OCI-LY3 (cell line): ENCODE measurements around the gene TAF11.
"Not testable (repeated sequence)": the region's sequence is repeated elsewhere in the genome, so short reads cannot be mapped to it uniquely, and the experiment has no call there.

Source experiments
- H2AFZ ChIP-seq: fragments of 200-600, 300-600 bp; shearing (Covaris generic); 2 replicates; pipeline ENCODE4 v1.6.0; 2014; ENCODE audit warnings: antibody characterized with exemption, low read depth, low read length
- H3K27ac ChIP-seq: fragments of 200-600, 300-600 bp; sonication (generic); 2 replicates; pipeline ENCODE4 v1.5.1; 2014; ENCODE audit warnings: mild to moderate bottlenecking, low read length, moderate library complexity, mixed read lengths
- H3K27me3 ChIP-seq: fragments of 200-600, 300-600 bp; sonication (generic); 2 replicates; pipeline ENCODE4 v1.6.1; 2014; ENCODE audit warnings: low read depth, low read length, mixed read lengths
- H3K36me3 ChIP-seq: fragments of 200-600, 300-600 bp; sonication (generic); replicated peaks from 2 replicates; pipeline ENCODE3; 2014; ENCODE audit warnings: low read depth, low read length, mixed read lengths
- H3K4me1 ChIP-seq: fragments of 300-600, 200-600 bp; sonication (generic); 2 replicates; pipeline ENCODE4 v1.6.1; 2014; ENCODE audit warnings: low read length, mixed read lengths
- H3K4me2 ChIP-seq: fragments of 200-600, 300-600 bp; sonication (generic); 2 replicates; pipeline ENCODE4 v1.6.1; 2014; ENCODE audit warnings: low read length, mixed read lengths
- H3K4me3 ChIP-seq: fragments of 300-600, 200-600 bp; sonication (generic); 2 replicates; pipeline ENCODE4 v1.5.1; 2014; ENCODE audit warnings: antibody characterized with exemption, mild to moderate bottlenecking, low read length, moderate library complexity
- H3K79me2 ChIP-seq: fragments of 300-600, 200-600 bp; shearing (Covaris generic); 2 replicates; pipeline ENCODE4 v1.6.1; 2014; ENCODE audit warnings: mild to moderate bottlenecking, low read length, mixed read lengths
- H3K9ac ChIP-seq: fragments of 300-600, 200-600 bp; shearing (Covaris generic); 2 replicates; pipeline ENCODE4 v1.6.0; 2014; ENCODE audit warnings: mild to moderate bottlenecking, low read length, moderate library complexity
- H3K9me3 ChIP-seq: fragments of 200-600, 300-600 bp; shearing (Covaris generic); 2 replicates; pipeline ENCODE4 v1.6.1; 2014; ENCODE audit warnings: low read length, mixed read lengths; ENCODE audit not compliant: insufficient read depth
- H4K20me1 ChIP-seq: fragments of 200-600, 300-600 bp; sonication (generic); 2 replicates; pipeline ENCODE4 v1.6.1; 2016; ENCODE audit warnings: low read length, mixed read lengths; ENCODE audit not compliant: insufficient read depth
- EZH2phosphoT487 ChIP-seq: fragments of 200-600 bp; shearing (Covaris generic); IDR thresholded peaks from 2 replicates; pipeline ENCODE4 v1.6.1; 2018; ENCODE audit warnings: antibody characterized with exemption, mixed run types, low read depth
- TF ChIP-seq, protein P1 (sequence below): fragments of 200-600, 300-600 bp; sonication (generic); IDR thresholded peaks from 2 replicates; pipeline ENCODE4 v1.5.1; 2014; ENCODE audit warnings: antibody characterized with exemption, low read length, low read depth

The TAF11 gene

GRCh38 chr6:34855463-34855862, 32.4 kb downstream of the TAF11 start:
- Histone ChIP-seq H3K9ac (no peak overlapping the region), H3K27me3 (no peaks in the 10 kb centered on the region), H3K27ac (no peak overlapping the region), H3K4me3 (no peak overlapping the region), H3K4me1 (no peaks in the 10 kb centered on the region), H2AFZ (no peak overlapping the region), H3K79me2 (no peaks in the 10 kb centered on the region), H4K20me1 (no peaks in the 10 kb centered on the region), H3K9me3 (no peaks in the 10 kb centered on the region), H3K36me3 (peaks cover 11% of the 10 kb centered on the region), H3K4me2 (no peak overlapping the region)
- no peak for TF ChIP-seq EZH2phosphoT487
- TF ChIP-seq, protein P1, sequence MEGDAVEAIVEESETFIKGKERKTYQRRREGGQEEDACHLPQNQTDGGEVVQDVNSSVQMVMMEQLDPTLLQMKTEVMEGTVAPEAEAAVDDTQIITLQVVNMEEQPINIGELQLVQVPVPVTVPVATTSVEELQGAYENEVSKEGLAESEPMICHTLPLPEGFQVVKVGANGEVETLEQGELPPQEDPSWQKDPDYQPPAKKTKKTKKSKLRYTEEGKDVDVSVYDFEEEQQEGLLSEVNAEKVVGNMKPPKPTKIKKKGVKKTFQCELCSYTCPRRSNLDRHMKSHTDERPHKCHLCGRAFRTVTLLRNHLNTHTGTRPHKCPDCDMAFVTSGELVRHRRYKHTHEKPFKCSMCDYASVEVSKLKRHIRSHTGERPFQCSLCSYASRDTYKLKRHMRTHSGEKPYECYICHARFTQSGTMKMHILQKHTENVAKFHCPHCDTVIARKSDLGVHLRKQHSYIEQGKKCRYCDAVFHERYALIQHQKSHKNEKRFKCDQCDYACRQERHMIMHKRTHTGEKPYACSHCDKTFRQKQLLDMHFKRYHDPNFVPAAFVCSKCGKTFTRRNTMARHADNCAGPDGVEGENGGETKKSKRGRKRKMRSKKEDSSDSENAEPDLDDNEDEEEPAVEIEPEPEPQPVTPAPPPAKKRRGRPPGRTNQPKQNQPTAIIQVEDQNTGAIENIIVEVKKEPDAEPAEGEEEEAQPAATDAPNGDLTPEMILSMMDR: no peak

DNA sequence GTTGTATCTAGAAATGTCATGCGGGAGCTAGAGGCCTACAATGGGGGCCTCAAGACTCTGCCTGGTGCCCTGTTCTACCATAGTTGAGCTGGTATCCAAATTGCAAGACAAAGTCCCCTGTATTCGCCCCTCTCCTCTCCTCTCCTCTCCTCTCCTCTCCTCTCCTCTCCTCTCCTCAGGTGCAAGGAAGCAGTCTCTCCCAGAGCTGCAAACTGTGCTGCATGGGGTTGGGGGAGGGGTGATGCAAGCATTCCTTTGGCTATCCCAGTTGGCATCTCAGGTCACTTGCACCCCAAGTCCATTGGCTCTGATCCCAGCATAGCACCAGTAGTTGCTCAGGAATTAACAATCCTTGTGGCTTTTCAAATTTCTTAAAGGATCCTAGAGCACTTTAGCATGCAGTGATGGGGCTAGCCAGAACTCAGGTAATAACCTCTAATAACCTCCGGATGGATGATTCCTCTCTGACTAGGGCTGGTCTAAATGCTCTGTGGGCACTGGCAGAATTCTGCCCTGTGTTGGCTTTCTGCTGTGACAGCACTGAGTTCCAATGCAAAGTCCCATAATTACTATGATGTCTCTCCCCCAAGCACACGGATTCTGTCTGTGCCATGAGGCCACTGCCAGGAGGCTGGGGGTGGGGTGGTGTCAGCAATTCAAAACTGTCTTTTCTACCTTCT, 35.3 kb downstream of the TAF11 start:
- no peaks in the 10 kb centered on the region for H3K4me1 ChIP-seq
- H3K36me3 ChIP-seq: peaks cover 3% of the 10 kb centered on the region
- H3K27me3 ChIP-seq: no peaks in the 10 kb centered on the region
- H2AFZ ChIP-seq: no peak overlapping the region
- no peak overlapping the region for H3K4me2 ChIP-seq
- no peak overlapping the region for H3K9ac ChIP-seq
- H3K27ac ChIP-seq: no peak overlapping the region
- no peaks in the 10 kb centered on the region for H3K79me2 ChIP-seq
- H3K4me3 ChIP-seq: no peak overlapping the region
- no peaks in the 10 kb centered on the region for H4K20me1 ChIP-seq
- no peaks in the 10 kb centered on the region for H3K9me3 ChIP-seq
- TF ChIP-seq EZH2phosphoT487: no peak
- TF ChIP-seq, protein P1: no peak

DNA sequence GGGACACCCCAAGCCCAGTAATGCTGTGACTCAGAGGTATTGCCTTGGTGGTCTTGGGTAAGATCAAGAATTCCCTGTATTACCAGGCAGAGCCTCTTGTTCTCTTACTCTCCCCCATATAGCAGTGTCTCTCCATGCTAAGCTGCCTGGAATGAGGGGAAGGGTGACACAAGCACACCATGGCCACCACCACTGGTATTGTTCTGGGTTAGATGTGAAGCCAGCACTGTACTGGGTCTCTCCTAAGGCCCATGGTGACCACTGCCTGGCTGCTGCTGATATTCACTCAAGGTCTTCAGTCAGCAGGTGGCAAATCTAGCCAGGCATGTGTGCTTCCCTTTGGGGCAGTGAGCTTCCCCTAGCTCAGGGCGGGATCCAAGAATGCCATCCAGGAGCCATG, 36.5 kb downstream of the TAF11 start:
- Histone ChIP-seq H3K79me2 (no peaks in the 10 kb centered on the region), H3K27me3 (no peaks in the 10 kb centered on the region), H3K27ac (no peak overlapping the region), H3K4me2 (no peak overlapping the region), H4K20me1 (no peaks in the 10 kb centered on the region), H3K9me3 (no peaks in the 10 kb centered on the region), H3K4me1 (no peaks in the 10 kb centered on the region), H3K4me3 (no peak overlapping the region), H2AFZ (no peak overlapping the region), H3K9ac (no peak overlapping the region), H3K36me3 (no peaks in the 10 kb centered on the region)
- TF ChIP-seq, protein P1: no peak
- TF ChIP-seq EZH2phosphoT487: no peak

GRCh38 chr6:34849066-34849465, 38.8 kb downstream of the TAF11 start:
- H3K4me3 ChIP-seq, H3K9ac ChIP-seq, H4K20me1 ChIP-seq, H3K9me3 ChIP-seq, H3K4me1 ChIP-seq, H3K79me2 ChIP-seq, H3K4me2 ChIP-seq, H3K36me3 ChIP-seq, H3K27ac ChIP-seq, H2AFZ ChIP-seq, H3K27me3 ChIP-seq: not testable (repeated sequence)
